ENCODE data around the gene NTN4. TPM values are rescaled to one million over a fixed set of nuclear protein-coding genes. Genes with fewer than 3 reads are reported as not detected.
"Not testable (repeated sequence)": the region's sequence is repeated elsewhere in the genome, so short reads cannot be mapped to it uniquely, and the experiment has no call there.

Gene NTN4
- total and polyA plus RNA-seq, 2 experiments from 2014 or later = 35.2 to 63.7 TPM

- DNase-seq = peak; percentile 62
Measured at GRCh38 chr12:95788637-95789036, 1.9 kb downstream of the NTN4 start.

GRCh38 chr12:95787274-95787818, 3.2 kb downstream of the NTN4 start:
- H3K79me2 ChIP-seq (ENCODE audit: insufficient read depth) = no peaks in the 10 kb centered on the region; the same call in 1 of the 2 replicates
- in situ Hi-C loops (cut with MboI) = no loop called here
- no peak for DNase-seq

More at GRCh38 chr12:95788637-95789036, 1.9 kb downstream of the NTN4 start:
- no peaks in the 10 kb centered on the region; the same call in 1 of the 2 replicates for H3K79me2 ChIP-seq (ENCODE audit: insufficient read depth)
- H3F3A ChIP-seq (ENCODE audit: insufficient read depth) = peaks cover 2% of the 10 kb centered on the region
- H3K27me3 ChIP-seq (replicated peaks; ENCODE audit: insufficient read depth) = peaks cover 24% of the 10 kb centered on the region
- peak overlapping the region; percentile 80 for H3K4me3 ChIP-seq
- no peak overlapping the region for H2AFZ ChIP-seq
- H3K36me3 ChIP-seq (ENCODE audit: low read depth) = no peaks in the 10 kb centered on the region; the same call in 1 of the 2 replicates
- H3K4me1 ChIP-seq (ENCODE audit: insufficient read depth) = peaks cover 26% of the 10 kb centered on the region
- no peak for TF ChIP-seq EZH2phosphoT487 (IDR thresholded peaks at IDR 0.05; ENCODE audit: insufficient read depth, low read depth)
- no peak for TF ChIP-seq EZH2 (IDR thresholded peaks at IDR 0.05; ENCODE audit: insufficient read depth, poor library complexity, severe bottlenecking)
- H3K9me2 ChIP-seq (ENCODE audit: insufficient read depth) = no peaks in the 10 kb centered on the region
- 22 to 60% methylated on average over 1 of the region's 1 CpG for WGBS, 2 experiments (ENCODE audit: low coverage in 1 of 2, low lambda C conversion rate in 2 of 2, missing lambda C conversion rate in 2 of 2)
- no peak overlapping the region for H3K27ac ChIP-seq
- H4K20me1 ChIP-seq (ENCODE audit: insufficient read depth) = no peaks in the 10 kb centered on the region
- H3K9ac ChIP-seq = peak overlapping the region; percentile 88
- peak overlapping the region; percentile 68 for H3K4me2 ChIP-seq (ENCODE audit: unreplicated experiment)
- no peaks in the 10 kb centered on the region for H3K9me3 ChIP-seq (ENCODE audit: low read depth)
- in situ Hi-C loops (cut with MboI) = no loop called here

GRCh38 chr12:95784915-95785314, 5.6 kb downstream of the NTN4 start:
- no peak for TF ChIP-seq EZH2phosphoT487 (IDR thresholded peaks at IDR 0.05; ENCODE audit: insufficient read depth, low read depth)
- TF ChIP-seq EZH2 (IDR thresholded peaks at IDR 0.05; ENCODE audit: insufficient read depth, poor library complexity, severe bottlenecking) = no peak
- H3K4me1 ChIP-seq (ENCODE audit: insufficient read depth) = peaks cover 21% of the 10 kb centered on the region
- H2AFZ ChIP-seq = no peak overlapping the region
- DNase-seq = peak; percentile 30
- H3K36me3 ChIP-seq (ENCODE audit: low read depth) = no peaks in the 10 kb centered on the region; the same call in 1 of the 2 replicates
- H3K27me3 ChIP-seq (replicated peaks; ENCODE audit: insufficient read depth) = no peaks in the 10 kb centered on the region
- in situ Hi-C loops (cut with MboI) = no loop called here
- no peaks in the 10 kb centered on the region for H3K9me3 ChIP-seq (ENCODE audit: low read depth)
- no peak overlapping the region for H3K9ac ChIP-seq
- H3K4me2 ChIP-seq (ENCODE audit: unreplicated experiment) = no peak overlapping the region
- no peak overlapping the region for H3K4me3 ChIP-seq
- no peaks in the 10 kb centered on the region for H4K20me1 ChIP-seq (ENCODE audit: insufficient read depth)
- no peak overlapping the region for H3K27ac ChIP-seq
- no peaks in the 10 kb centered on the region for H3K9me2 ChIP-seq (ENCODE audit: insufficient read depth)
- no peaks in the 10 kb centered on the region; the same call in 1 of the 2 replicates for H3F3A ChIP-seq (ENCODE audit: insufficient read depth)
- WGBS, 2 experiments (ENCODE audit: low coverage in 1 of 2, low lambda C conversion rate in 2 of 2, missing lambda C conversion rate in 2 of 2) = 22 to 46% methylated on average over 1 of the region's 1 CpG
- H3K79me2 ChIP-seq (ENCODE audit: insufficient read depth) = no peaks in the 10 kb centered on the region; the same call in 1 of the 2 replicates

More at GRCh38 chr12:95787274-95787818, 3.2 kb downstream of the NTN4 start:
- Histone ChIP-seq H3K36me3 (ENCODE audit: low read depth) (no peaks in the 10 kb centered on the region; the same call in 1 of the 2 replicates), H4K20me1 (ENCODE audit: insufficient read depth) (no peaks in the 10 kb centered on the region), H3K4me1 (ENCODE audit: insufficient read depth) (peaks cover 26% of the 10 kb centered on the region), H2AFZ (no peak overlapping the region), H3K4me2 (ENCODE audit: unreplicated experiment) (no peak overlapping the region), H3K27me3 (replicated peaks; ENCODE audit: insufficient read depth) (peaks cover 14% of the 10 kb centered on the region; the same call in 1 of the 2 replicates), H3K9me2 (ENCODE audit: insufficient read depth) (no peaks in the 10 kb centered on the region), H3F3A (ENCODE audit: insufficient read depth) (peaks cover 2% of the 10 kb centered on the region), H3K27ac (no peak overlapping the region), H3K4me3 (no peak overlapping the region), H3K9me3 (ENCODE audit: low read depth) (no peaks in the 10 kb centered on the region), H3K9ac (no peak overlapping the region)
- 88 to 91% methylated on average over 12 of the region's 12 CpGs for WGBS, 2 experiments (ENCODE audit: low coverage in 1 of 2, low lambda C conversion rate in 2 of 2, missing lambda C conversion rate in 2 of 2)
- no peak for TF ChIP-seq EZH2 (IDR thresholded peaks at IDR 0.05; ENCODE audit: insufficient read depth, poor library complexity, severe bottlenecking)
- no peak for TF ChIP-seq EZH2phosphoT487 (IDR thresholded peaks at IDR 0.05; ENCODE audit: insufficient read depth, low read depth)

- no peaks in the 10 kb centered on the region for H3K9me3 ChIP-seq (ENCODE audit: low read depth)
- H3F3A ChIP-seq (ENCODE audit: insufficient read depth) = no peaks in the 10 kb centered on the region; the same call in 1 of the 2 replicates
- H4K20me1 ChIP-seq (ENCODE audit: insufficient read depth) = no peaks in the 10 kb centered on the region
- no peaks in the 10 kb centered on the region; the same call in 1 of the 2 replicates for H3K79me2 ChIP-seq (ENCODE audit: insufficient read depth)
- H3K4me2 ChIP-seq (ENCODE audit: unreplicated experiment) = no peak overlapping the region
- no peak overlapping the region for H3K9ac ChIP-seq
- DNase-seq = peak; percentile 52
- peaks cover 21% of the 10 kb centered on the region for H3K4me1 ChIP-seq (ENCODE audit: insufficient read depth)
- H3K9me2 ChIP-seq (ENCODE audit: insufficient read depth) = no peaks in the 10 kb centered on the region
- H2AFZ ChIP-seq = no peak overlapping the region
- in situ Hi-C loops (cut with MboI) = no loop called here
- no peaks in the 10 kb centered on the region for H3K27me3 ChIP-seq (replicated peaks; ENCODE audit: insufficient read depth)
- WGBS, 2 experiments (ENCODE audit: low coverage in 1 of 2, low lambda C conversion rate in 2 of 2, missing lambda C conversion rate in 2 of 2) = 72 to 78% methylated on average over 4 of the region's 4 CpGs
- TF ChIP-seq EZH2phosphoT487 (IDR thresholded peaks at IDR 0.05; ENCODE audit: insufficient read depth, low read depth) (no peak), EZH2 (IDR thresholded peaks at IDR 0.05; ENCODE audit: insufficient read depth, poor library complexity, severe bottlenecking) (no peak)
- no peak overlapping the region for H3K27ac ChIP-seq
- H3K4me3 ChIP-seq = no peak overlapping the region
- H3K36me3 ChIP-seq (ENCODE audit: low read depth) = no peaks in the 10 kb centered on the region; the same call in 1 of the 2 replicates
Measured at GRCh38 chr12:95784286-95784685, 6.3 kb downstream of the NTN4 start.

GRCh38 chr12:95775466-95775865, 15.1 kb downstream of the NTN4 start:
- H3K4me3 ChIP-seq; H3K36me3 ChIP-seq (ENCODE audit: low read depth); H3K27me3 ChIP-seq (replicated peaks; ENCODE audit: insufficient read depth); in situ Hi-C loops (cut with MboI); H3K9me2 ChIP-seq (ENCODE audit: insufficient read depth); H3K4me2 ChIP-seq (ENCODE audit: unreplicated experiment); H2AFZ ChIP-seq; H4K20me1 ChIP-seq (ENCODE audit: insufficient read depth); H3K9me3 ChIP-seq (ENCODE audit: low read depth); H3K79me2 ChIP-seq (ENCODE audit: insufficient read depth); H3K9ac ChIP-seq; DNase-seq: not testable (repeated sequence)
- peaks cover 15% of the 10 kb centered on the region for H3K4me1 ChIP-seq (ENCODE audit: insufficient read depth)
- peaks cover 11% of the 10 kb centered on the region for H3F3A ChIP-seq (ENCODE audit: insufficient read depth)
- WGBS, 2 experiments (ENCODE audit: low coverage in 1 of 2, low lambda C conversion rate in 2 of 2, missing lambda C conversion rate in 2 of 2) = 61 to 73% methylated on average over 10 of the region's 10 CpGs
- peak overlapping the region; percentile 32 for H3K27ac ChIP-seq
